GM19023 (cell line): ENCODE measurements around the gene CBX1.
A peak's percentile ranks its signal among the peaks of the same experiment; 100 is the strongest.
"Not testable (repeated sequence)": the region's sequence is repeated elsewhere in the genome, so short reads cannot be mapped to it uniquely, and the experiment has no call there.

Experiments
- ATAC-seq: cut with Tn5 transposase; IDR thresholded peaks from one replicate; pipeline ENCODE4 v1.9.1; 2021; ENCODE audit warnings: mild to moderate bottlenecking, moderate library complexity; ENCODE audit not compliant: unreplicated experiment

The CBX1 gene

DNA sequence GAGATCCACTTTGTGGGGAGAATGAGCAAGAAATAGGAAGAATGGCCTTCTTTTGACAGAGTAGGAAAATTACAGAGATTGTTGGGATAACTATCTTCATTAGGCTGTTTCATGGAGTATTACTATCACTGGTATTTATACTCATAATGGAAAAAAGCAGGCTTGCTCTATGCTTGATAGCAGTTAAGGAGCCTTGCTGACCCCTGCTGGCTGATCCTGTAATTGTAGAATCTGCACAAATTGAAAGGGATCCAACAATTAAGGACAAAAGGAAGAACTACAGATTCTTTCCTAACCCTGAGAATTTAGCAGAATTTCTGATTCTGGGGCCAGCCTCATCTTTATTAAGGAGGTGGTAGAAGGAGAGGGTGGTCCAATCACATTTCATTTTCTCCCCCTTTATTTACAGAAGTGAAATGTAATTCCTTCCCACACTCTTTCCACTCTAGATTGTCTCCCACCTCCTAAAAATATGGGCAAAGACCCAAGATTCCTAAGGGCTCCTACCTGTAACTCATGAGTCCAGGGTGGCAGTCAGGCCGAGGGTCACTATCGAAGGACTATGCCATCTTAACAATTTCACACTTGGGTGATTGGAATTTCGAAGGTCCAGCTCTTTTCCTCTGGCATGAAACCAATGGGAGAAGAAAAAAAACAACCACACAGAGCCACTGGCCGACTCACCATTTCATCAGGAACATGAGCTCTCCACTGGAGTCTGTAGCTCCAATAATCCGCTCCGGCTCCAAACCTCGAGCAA lies 26.8 kb downstream of the CBX1 start:
- no peak for ATAC-seq

- ATAC-seq, result not testable (repeated sequence)
Measured at GRCh38 chr17:48073566-48074094, 27.6 kb downstream of the CBX1 start.

- not testable (repeated sequence) for ATAC-seq
Measured at GRCh38 chr17:48072811-48073210, 28.5 kb downstream of the CBX1 start.

- ATAC-seq, result no peak
Measured at GRCh38 chr17:48071654-48072053, 29.6 kb downstream of the CBX1 start.

DNA sequence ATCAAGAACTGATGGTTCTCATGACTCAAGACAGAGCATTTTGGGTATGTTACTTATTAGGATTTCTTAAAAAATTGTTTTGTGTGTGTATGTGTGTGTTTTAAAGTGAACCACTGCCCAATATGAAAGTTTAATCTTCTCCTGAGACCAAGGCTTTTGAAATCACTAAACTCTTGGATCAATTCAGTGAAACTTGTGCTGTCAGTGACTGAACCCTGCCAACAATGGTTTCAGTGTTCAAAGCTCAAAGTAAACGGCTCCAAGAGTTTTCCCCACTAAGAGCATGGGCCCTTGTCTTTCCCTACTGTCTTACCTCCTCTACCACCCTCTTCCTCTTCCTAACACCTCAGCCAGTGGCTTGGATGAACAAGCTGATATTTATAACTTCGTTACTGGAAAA lies 31.1 kb downstream of the CBX1 start:
- no peak for ATAC-seq

GRCh38 chr17:48068491-48068961 lies 32.8 kb downstream of the CBX1 start:
- no peak for ATAC-seq

DNA sequence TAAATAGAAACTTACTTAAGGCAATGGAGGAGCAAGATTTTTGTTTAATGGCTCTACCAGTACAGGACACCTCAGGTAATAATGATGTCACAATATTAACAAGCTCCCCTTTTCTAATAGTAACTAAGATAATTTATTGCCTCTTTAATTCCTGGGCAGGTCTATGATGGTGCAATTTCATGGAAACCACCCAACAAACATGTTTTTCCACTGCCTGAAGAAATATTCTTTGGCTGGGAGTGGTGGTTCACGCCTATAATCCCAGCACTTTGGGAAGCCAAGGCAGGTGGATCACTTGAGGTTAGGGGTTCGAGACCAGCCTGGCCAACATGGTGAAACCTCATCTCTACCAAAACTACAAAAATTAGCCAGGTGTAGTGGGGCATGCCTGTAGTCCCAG lies 33.5 kb downstream of the CBX1 start:
- not testable (repeated sequence) for ATAC-seq

GRCh38 chr17:48067245-48067644 lies 34.0 kb downstream of the CBX1 start:
- ATAC-seq, result no peak

DNA sequence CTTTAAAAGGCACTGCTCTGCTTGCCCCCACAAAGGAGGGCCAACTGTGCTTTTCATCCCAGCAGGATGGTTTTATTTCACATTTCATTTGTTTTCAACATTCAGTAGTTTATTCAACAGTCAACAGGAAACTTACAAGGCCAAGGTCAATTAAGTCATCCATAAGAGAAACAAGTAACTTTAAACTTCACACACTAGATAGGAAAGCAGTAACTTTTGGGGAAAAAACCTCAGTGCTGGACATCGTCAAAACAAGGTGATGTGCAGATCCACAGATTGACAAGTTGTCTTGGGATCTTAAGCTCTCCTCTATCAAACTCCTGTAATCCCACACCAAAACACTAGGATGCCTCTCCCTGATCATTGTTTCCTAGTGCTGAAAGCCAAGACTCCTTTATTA lies 34.6 kb downstream of the CBX1 start:
- no peak for ATAC-seq

- ATAC-seq, result no peak
Measured at GRCh38 chr17:48066192-48066591, 35.1 kb downstream of the CBX1 start.

DNA sequence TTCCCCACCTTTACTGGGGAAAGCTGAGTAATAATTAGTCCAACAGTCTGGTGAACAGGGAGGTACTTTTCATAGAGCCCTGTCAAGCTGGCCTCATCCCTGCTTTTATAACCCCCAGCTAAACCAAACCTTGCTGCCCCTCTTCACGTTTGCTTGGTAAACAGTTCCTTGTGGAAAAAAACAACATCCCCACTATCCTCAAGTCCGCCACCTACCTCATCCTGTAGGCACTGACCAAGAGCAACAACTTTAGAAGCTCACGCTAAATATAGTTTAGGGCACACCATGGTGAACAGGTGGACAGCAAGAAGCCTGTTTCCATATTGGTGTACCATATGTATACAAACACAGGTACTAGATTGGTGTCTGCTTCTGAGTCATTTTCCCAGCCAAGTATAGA lies 36.6 kb downstream of the CBX1 start:
- ATAC-seq, result no peak

DNA sequence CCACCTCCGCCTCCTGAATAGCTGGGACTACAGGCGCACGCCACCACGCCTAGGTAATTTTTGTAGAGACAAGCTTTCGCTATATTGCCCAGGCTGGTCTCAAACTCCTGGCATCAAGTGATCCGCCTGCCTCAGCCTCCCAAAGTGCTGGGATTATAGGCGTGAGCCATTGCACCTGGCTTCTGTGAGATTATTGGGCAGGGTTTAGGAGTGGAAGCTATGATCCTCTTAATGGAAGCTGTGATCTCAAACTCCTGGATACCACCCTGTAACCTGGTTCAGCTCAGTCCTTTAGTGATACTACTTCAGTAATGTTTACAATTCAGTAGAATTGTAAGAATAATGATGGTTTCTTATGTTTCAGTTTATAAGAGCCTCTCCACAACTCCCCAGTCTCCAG lies 39.0 kb downstream of the CBX1 start:
- no peak for ATAC-seq

- no peak for ATAC-seq
Measured at GRCh38 chr17:48060249-48060648, 41.0 kb downstream of the CBX1 start.

GRCh38 chr17:48059125-48059668 lies 42.1 kb downstream of the CBX1 start:
- ATAC-seq, result no peak

DNA sequence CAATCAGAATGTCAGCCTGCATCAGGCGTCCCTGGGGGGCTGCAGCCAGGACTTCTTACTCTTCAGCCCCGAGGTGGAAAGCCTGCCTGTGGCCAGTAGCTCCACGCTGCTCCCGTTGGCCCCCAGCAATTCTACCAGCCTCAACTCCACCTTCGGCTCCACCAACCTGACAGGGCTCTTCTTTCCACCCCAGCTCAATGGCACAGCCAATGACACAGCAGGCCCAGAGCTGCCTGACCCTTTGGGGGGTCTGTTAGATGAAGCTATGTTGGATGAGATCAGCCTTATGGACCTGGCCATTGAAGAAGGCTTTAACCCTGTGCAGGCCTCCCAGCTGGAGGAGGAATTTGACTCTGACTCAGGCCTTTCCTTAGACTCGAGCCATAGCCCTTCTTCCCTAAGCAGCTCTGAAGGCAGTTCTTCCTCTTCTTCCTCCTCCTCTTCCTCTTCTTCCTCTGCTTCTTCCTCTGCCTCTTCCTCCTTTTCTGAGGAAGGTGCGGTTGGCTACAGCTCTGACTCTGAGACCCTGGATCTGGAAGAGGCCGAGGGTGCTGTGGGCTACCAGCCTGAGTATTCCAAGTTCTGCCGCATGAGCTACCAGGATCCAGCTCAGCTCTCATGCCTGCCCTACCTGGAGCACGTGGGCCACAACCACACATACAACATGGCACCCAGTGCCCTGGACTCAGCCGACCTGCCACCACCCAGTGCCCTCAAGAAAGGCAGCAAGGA lies 42.7 kb downstream of the CBX1 start:
- ATAC-seq, result no peak

DNA sequence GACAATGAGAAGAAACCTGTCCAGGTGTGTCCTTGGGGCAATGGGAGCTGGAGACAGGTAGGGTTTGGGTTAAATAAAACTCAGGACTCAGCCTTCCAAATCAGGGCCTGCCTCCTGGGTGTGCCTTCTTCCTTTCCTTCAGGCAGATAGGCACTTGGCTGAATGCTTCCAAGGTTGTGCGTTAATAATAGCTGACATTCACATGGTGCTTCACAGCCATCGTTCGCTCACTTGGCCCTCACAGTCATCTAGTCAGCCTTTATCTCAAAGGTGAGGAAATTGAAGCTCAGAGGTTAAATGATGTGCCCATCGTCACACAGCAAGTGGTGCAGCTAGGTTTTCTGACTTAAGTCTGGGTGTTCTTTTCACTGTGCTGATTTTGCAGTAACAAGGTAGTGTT lies 43.7 kb downstream of the CBX1 start:
- no peak for ATAC-seq

GRCh38 chr17:48056879-48057278 lies 44.4 kb downstream of the CBX1 start:
- ATAC-seq, result no peak

DNA sequence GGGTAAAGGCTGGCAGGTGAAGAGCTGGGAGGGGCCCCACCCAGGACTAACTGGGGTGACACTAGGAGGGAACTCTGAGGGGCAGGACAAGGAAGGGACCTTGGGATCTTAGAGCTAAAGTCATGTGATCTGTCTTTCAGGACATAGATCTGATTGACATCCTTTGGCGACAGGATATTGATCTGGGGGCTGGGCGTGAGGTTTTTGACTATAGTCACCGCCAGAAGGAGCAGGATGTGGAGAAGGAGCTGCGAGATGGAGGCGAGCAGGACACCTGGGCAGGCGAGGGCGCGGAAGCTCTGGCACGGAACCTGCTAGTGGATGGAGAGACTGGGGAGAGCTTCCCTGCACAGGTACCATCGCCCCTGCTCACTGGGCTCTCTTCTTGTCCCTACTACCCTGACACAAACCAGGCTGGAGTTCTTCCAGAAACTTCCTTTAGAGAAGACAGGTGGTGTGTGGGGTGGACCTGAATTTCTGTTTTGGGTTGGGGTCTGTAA lies 45.0 kb downstream of the CBX1 start:
- ATAC-seq, result no peak

- peak; percentile 62 for ATAC-seq
Measured at GRCh38 chr17:48055531-48056245, 45.6 kb downstream of the CBX1 start.

DNA sequence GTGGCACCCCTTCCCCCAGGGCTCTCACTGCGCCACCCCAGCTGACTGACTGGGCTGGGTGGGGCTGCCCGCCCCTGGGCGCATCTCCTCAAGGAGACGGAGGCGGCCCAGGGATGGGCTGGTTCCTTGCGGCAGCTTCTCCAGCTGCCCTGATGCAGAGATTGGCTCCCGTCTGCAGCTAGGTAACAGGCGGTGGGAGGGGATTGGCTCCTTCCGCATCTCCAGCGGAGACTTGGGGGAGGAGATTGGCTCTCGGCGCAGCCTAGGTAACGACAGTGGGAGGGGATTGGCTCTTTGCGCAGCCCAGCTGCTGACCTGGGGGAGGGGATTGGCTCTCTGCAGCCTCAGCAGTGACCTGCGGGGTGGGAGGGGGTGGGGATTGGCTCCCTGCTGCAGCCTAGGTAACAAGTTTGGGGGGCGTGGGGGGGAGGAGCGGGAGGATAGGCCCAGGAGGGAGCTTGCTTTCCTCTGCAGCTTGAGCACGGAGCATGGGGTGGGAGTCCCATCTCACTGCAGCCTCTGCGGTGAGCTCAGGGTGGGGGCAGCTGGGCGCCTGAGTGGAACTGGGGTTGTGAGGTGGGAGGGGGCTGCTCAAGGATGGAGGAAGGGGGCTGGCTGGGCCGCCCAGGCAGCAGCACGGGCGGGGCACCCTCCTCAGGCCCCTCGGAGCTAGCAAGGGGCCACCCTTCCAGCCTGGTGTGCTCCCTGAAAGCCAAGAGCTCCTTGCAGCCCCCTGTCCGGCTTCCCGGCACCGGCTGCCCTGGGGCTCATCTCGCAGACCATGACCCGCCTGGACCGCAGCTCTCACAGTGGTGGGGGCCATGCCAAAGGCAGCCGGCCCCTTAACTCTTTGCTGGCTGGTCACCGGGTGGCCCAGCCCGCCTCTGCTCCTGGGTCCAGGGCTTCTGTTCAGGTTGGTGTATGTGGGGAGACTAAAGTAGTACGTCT lies 46.8 kb downstream of the CBX1 start:
- ATAC-seq, result no peak
